ENCODE data around the gene SARS1.

SARS1 gene

GRCh38 chr1:109204484-109204883 is 9.2 kb upstream of the SARS1 start:
- Histone ChIP-seq H3K27me3 (peaks cover 47% of the 10 kb centered on the region), H3K36me3 (peaks cover 9% of the 10 kb centered on the region)
- no peak for TF ChIP-seq CTCF (IDR thresholded peaks at IDR 0.05)

DNA sequence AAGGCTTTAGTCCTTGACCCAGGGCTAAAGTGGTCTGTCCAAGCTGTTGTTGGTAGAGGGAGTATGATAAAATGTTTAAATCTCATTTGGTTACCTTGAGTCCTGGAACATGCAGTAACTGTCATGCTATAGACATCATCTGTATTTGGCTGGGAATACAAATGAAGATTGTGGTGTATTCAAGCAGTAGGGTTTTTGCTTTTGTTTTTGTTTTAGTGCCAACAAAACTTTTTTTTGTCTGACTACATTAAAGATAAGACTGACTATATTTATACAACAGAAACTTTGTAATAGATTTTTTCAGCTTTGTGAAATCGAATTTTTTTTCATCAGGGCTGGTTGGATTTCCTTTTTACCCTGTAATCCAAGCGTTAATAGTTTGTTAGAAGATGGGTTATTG is 7.4 kb upstream of the SARS1 start:
- no peaks in the 10 kb centered on the region for H3K4me1 ChIP-seq (ENCODE audit: control insufficient read depth in 1 of 2, insufficient read depth in 1 of 2, low read depth in 1 of 2, low read length in 1 of 2)
- H3K9me3 ChIP-seq = no peaks in the 10 kb centered on the region
- H3K36me3 ChIP-seq = peaks cover under 1% of the 10 kb centered on the region
- no peak overlapping the region for H3K27ac ChIP-seq
- no peak overlapping the region for H3K4me3 ChIP-seq (ENCODE audit: low read depth in 1 of 2, low read length in 1 of 2)
- peaks cover 64% of the 10 kb centered on the region for H3K27me3 ChIP-seq
- TF ChIP-seq CTCF (IDR thresholded peaks at IDR 0.05) = no peak

More at GRCh38 chr1:109204484-109204883, 9.2 kb upstream of the SARS1 start:
- Histone ChIP-seq H3K9me3 (no peaks in the 10 kb centered on the region), H3K27ac (no peak overlapping the region), H3K4me1 (ENCODE audit: control insufficient read depth in 1 of 2, insufficient read depth in 1 of 2, low read depth in 1 of 2, low read length in 1 of 2) (peaks cover 6% of the 10 kb centered on the region in 2 experiments), H3K4me3 (ENCODE audit: low read depth in 1 of 2, low read length in 1 of 2) (no peak overlapping the region)

- Histone ChIP-seq H3K36me3 (no peaks in the 10 kb centered on the region), H3K27me3 (peaks cover 67% of the 10 kb centered on the region), H3K4me1 (ENCODE audit: control insufficient read depth in 1 of 2, insufficient read depth in 1 of 2, low read depth in 1 of 2, low read length in 1 of 2) (no peaks in the 10 kb centered on the region), H3K4me3 (ENCODE audit: low read depth in 1 of 2, low read length in 1 of 2) (no peak overlapping the region), H3K9me3 (no peaks in the 10 kb centered on the region), H3K27ac (no peak overlapping the region)
- no peak for TF ChIP-seq CTCF (IDR thresholded peaks at IDR 0.05)
These were observed 6.1 kb upstream of the SARS1 start for GRCh38 chr1:109207467-109208103.

DNA sequence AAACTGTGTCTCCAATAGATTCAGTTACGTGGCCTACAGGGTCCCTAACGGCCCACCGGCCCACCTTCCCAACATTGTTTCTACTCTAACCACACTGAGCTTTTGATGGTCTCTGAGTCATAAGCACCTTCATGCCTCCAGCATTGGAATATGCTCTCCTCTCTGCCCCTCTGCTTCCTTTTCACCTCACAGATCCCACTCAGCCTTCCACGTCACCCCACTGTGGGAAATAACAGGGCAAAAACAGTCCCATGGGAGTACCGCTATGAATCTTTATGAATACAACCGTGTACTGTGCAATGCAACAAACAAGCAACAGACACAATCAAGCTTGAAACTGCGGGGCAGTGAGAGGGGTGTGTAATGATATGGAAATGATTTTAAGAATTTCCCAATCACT is 5.3 kb upstream of the SARS1 start:
- H3K27me3 ChIP-seq = peaks cover 67% of the 10 kb centered on the region
- H3K9me3 ChIP-seq = no peaks in the 10 kb centered on the region
- no peak for TF ChIP-seq CTCF (IDR thresholded peaks at IDR 0.05)
- H3K4me3 ChIP-seq (ENCODE audit: low read depth in 1 of 2, low read length in 1 of 2) = no peak overlapping the region
- H3K27ac ChIP-seq = no peak overlapping the region
- peaks cover 2% of the 10 kb centered on the region in 2 experiments for H3K4me1 ChIP-seq (ENCODE audit: control insufficient read depth in 1 of 2, insufficient read depth in 1 of 2, low read depth in 1 of 2, low read length in 1 of 2)
- no peaks in the 10 kb centered on the region for H3K36me3 ChIP-seq

GRCh38 chr1:109208836-109209463 is 4.8 kb upstream of the SARS1 start:
- H3K36me3 ChIP-seq = no peaks in the 10 kb centered on the region
- H3K9me3 ChIP-seq = no peaks in the 10 kb centered on the region
- peaks cover 4 to 6% of the 10 kb centered on the region in 2 experiments for H3K4me1 ChIP-seq (ENCODE audit: control insufficient read depth in 1 of 2, insufficient read depth in 1 of 2, low read depth in 1 of 2, low read length in 1 of 2)
- H3K27ac ChIP-seq = no peak overlapping the region
- H3K27me3 ChIP-seq = peaks cover 67% of the 10 kb centered on the region
- no peak for TF ChIP-seq CTCF (IDR thresholded peaks at IDR 0.05)
- H3K4me3 ChIP-seq (ENCODE audit: low read depth in 1 of 2, low read length in 1 of 2) = no peak overlapping the region
